SU-DHL-6 (cell line): ENCODE results near the gene EGR4.

Experiments used
- H2AFZ ChIP-seq: fragments of 200-600 bp; sonication (generic); 2 replicates; pipeline ENCODE4 v1.6.1; 2014; ENCODE audit warnings: low read depth, mild to moderate bottlenecking, moderate library complexity, mixed read lengths, antibody characterized with exemption, low read length; ENCODE audit not compliant: severe bottlenecking
- H3F3A ChIP-seq: fragments of 200-600 bp; shearing (Covaris generic); 2 replicates; pipeline ENCODE4 v1.6.0; 2016; ENCODE audit warnings: antibody characterized with exemption, mild to moderate bottlenecking; ENCODE audit not compliant: insufficient read depth
- H3K27ac ChIP-seq: fragments of 200-600 bp; sonication (generic); 2 replicates; pipeline ENCODE4 v1.5.1; 2016; ENCODE audit warnings: low read depth, mild to moderate bottlenecking, low read length, moderate library complexity, mixed read lengths
- H3K27me3 ChIP-seq: fragments of 200-600 bp; sonication (generic), shearing (Covaris generic); 2 replicates; pipeline ENCODE4 v1.6.0; 2014; ENCODE audit warnings: mild to moderate bottlenecking, low read length
- H3K36me3 ChIP-seq: fragments of 200-600 bp; sonication (generic); 2 replicates; pipeline ENCODE4 v1.6.1; 2014; ENCODE audit warnings: mild to moderate bottlenecking, low read length, mixed read lengths
- H3K4me2 ChIP-seq: fragments of 300-600, 200-600 bp; shearing (Covaris generic), sonication (generic); 2 replicates; pipeline ENCODE4 v1.6.0; 2014; ENCODE audit warnings: low read length, low read depth, mild to moderate bottlenecking; ENCODE audit not compliant: poor library complexity, severe bottlenecking
- H3K4me3 ChIP-seq: fragments of 200-600 bp; sonication (generic); 2 replicates; pipeline ENCODE4 v1.5.1; 2014; ENCODE audit warnings: antibody characterized with exemption, low read length, mild to moderate bottlenecking, mixed read lengths; ENCODE audit not compliant: insufficient read depth, poor library complexity, severe bottlenecking
- H3K79me2 ChIP-seq: fragments of 200-600 bp; sonication (generic); 2 replicates; pipeline ENCODE4 v1.6.1; 2014; ENCODE audit warnings: mild to moderate bottlenecking, low read length, moderate library complexity; ENCODE audit not compliant: insufficient read depth
- H3K9ac ChIP-seq: fragments of 200-600 bp; sonication (generic); 2 replicates; pipeline ENCODE4 v1.7.0; 2014; ENCODE audit warnings: mild to moderate bottlenecking, low read length
- H3K9me2 ChIP-seq: fragments of 200-600 bp; sonication (generic); replicated peaks from 2 replicates; pipeline ENCODE4 v1.6.1; 2014; ENCODE audit warnings: low read length; ENCODE audit not compliant: insufficient read depth
- H3K9me3 ChIP-seq: fragments of 200-600 bp; sonication (generic); 2 replicates; pipeline ENCODE4 v1.6.1; 2014; ENCODE audit warnings: low read length, mixed read lengths; ENCODE audit not compliant: insufficient read depth
- H4K20me1 ChIP-seq: fragments of 200-600 bp; sonication (generic); 2 replicates; pipeline ENCODE4 v1.6.1; 2014; ENCODE audit warnings: low read depth, mild to moderate bottlenecking, antibody characterized with exemption, low read length, moderate library complexity, mixed read lengths
- CTCF ChIP-seq: fragments of 200-600 bp; sonication (generic); IDR thresholded peaks from one replicate; pipeline ENCODE4 v1.5.1; 2017; ENCODE audit warnings: antibody characterized with exemption, mild to moderate bottlenecking, low read length, moderate library complexity; ENCODE audit not compliant: insufficient read depth, poor library complexity, severe bottlenecking
- EZH2phosphoT487 ChIP-seq: fragments of 200-600 bp; sonication (generic), shearing (Covaris generic); conservative IDR thresholded peaks from 2 replicates; pipeline ENCODE4 v1.6.1; 2018; ENCODE audit warnings: mild to moderate bottlenecking, antibody characterized with exemption, low read length, moderate library complexity, mixed read lengths

EGR4 gene

GRCh38 chr2:73297586-73297985, 4.2 kb upstream of the EGR4 start:
- Histone ChIP-seq H3K36me3 (no peaks in the 10 kb centered on the region), H3F3A (no peaks in the 10 kb centered on the region), H4K20me1 (no peaks in the 10 kb centered on the region), H3K9me3 (no peaks in the 10 kb centered on the region), H3K79me2 (no peaks in the 10 kb centered on the region), H3K9me2 (no peaks in the 10 kb centered on the region), H3K9ac (no peak overlapping the region), H3K4me3 (no peak overlapping the region), H3K27ac (no peak overlapping the region), H3K27me3 (no peaks in the 10 kb centered on the region), H2AFZ (no peak overlapping the region), H3K4me2 (no peak overlapping the region)
- TF ChIP-seq EZH2phosphoT487 (no peak), CTCF (no peak)

- H3K9me2 ChIP-seq: no peaks in the 10 kb centered on the region
- no peak overlapping the region for H3K4me3 ChIP-seq
- no peaks in the 10 kb centered on the region for H3K9me3 ChIP-seq
- no peaks in the 10 kb centered on the region for H4K20me1 ChIP-seq
- H3F3A ChIP-seq: no peaks in the 10 kb centered on the region
- no peak overlapping the region for H3K4me2 ChIP-seq
- H3K9ac ChIP-seq: no peak overlapping the region
- no peaks in the 10 kb centered on the region for H3K36me3 ChIP-seq
- H3K27me3 ChIP-seq: no peaks in the 10 kb centered on the region
- no peak overlapping the region for H2AFZ ChIP-seq
- H3K27ac ChIP-seq: no peak overlapping the region
- TF ChIP-seq EZH2phosphoT487 (no peak), CTCF (no peak)
- H3K79me2 ChIP-seq: no peaks in the 10 kb centered on the region
Observed at GRCh38 chr2:73297151-73297559, 3.8 kb upstream of the EGR4 start.

GRCh38 chr2:73295751-73296400, 2.5 kb upstream of the EGR4 start:
- H4K20me1 ChIP-seq: no peaks in the 10 kb centered on the region
- H3K27me3 ChIP-seq: no peaks in the 10 kb centered on the region
- H3K4me3 ChIP-seq: no peak overlapping the region
- H3F3A ChIP-seq: no peaks in the 10 kb centered on the region
- H3K79me2 ChIP-seq: no peaks in the 10 kb centered on the region
- H3K9me3 ChIP-seq: no peaks in the 10 kb centered on the region
- H3K9ac ChIP-seq: no peak overlapping the region
- H3K4me2 ChIP-seq: no peak overlapping the region
- TF ChIP-seq CTCF: no peak
- TF ChIP-seq EZH2phosphoT487: no peak
- no peak overlapping the region for H2AFZ ChIP-seq
- no peaks in the 10 kb centered on the region for H3K36me3 ChIP-seq
- H3K9me2 ChIP-seq: no peaks in the 10 kb centered on the region
- H3K27ac ChIP-seq: no peak overlapping the region
